Measurements from ENCODE around the gene ARPC1B. TPM values are rescaled to one million over a fixed set of nuclear protein-coding genes. Genes with fewer than 3 reads are reported as not detected.
A peak's percentile ranks its signal among the peaks of the same experiment; 100 is the strongest.

ARPC1B gene
- total RNA-seq, 1 donor from 2014 or later: 55.0 TPM

- Mint-ChIP-seq H3K36me3 (peaks cover 10% of the 10 kb centered on the region), H3K4me1 (ENCODE audit: unreplicated experiment) (peaks cover 9% of the 10 kb centered on the region), H3K27me3 (no peaks in the 10 kb centered on the region), H3K4me3 (no peak overlapping the region), H3K27ac (no peak overlapping the region), H3K9me3 (no peaks in the 10 kb centered on the region)
- no peak for DNase-seq (ENCODE audit: extremely low spot score, unreplicated experiment)
- TF ChIP-seq CTCF (conservative IDR thresholded peaks at IDR 0.05): no peak
Observed at GRCh38 chr7:99395616-99396327, 21.2 kb downstream of the ARPC1B start.

- Mint-ChIP-seq H3K27me3 (no peaks in the 10 kb centered on the region), H3K36me3 (peaks cover 15% of the 10 kb centered on the region), H3K4me3 (no peak overlapping the region), H3K9me3 (no peaks in the 10 kb centered on the region), H3K4me1 (ENCODE audit: unreplicated experiment) (peaks cover 9% of the 10 kb centered on the region), H3K27ac (no peak overlapping the region)
- DNase-seq (ENCODE audit: extremely low spot score, unreplicated experiment): no peak
- TF ChIP-seq CTCF (conservative IDR thresholded peaks at IDR 0.05): no peak
Observed at GRCh38 chr7:99396418-99397296, 22.1 kb downstream of the ARPC1B start.

- Mint-ChIP-seq H3K9me3 (no peaks in the 10 kb centered on the region), H3K36me3 (peaks cover 15% of the 10 kb centered on the region), H3K27ac (no peak overlapping the region), H3K27me3 (no peaks in the 10 kb centered on the region), H3K4me3 (no peak overlapping the region), H3K4me1 (ENCODE audit: unreplicated experiment) (peaks cover 9% of the 10 kb centered on the region)
- TF ChIP-seq CTCF (conservative IDR thresholded peaks at IDR 0.05): no peak
- no peak for DNase-seq (ENCODE audit: extremely low spot score, unreplicated experiment)
Observed at GRCh38 chr7:99397297-99397983, 22.9 kb downstream of the ARPC1B start.

GRCh38 chr7:99398891-99399445 is 24.4 kb downstream of the ARPC1B start:
- Mint-ChIP-seq H3K27me3 (no peaks in the 10 kb centered on the region), H3K9me3 (no peaks in the 10 kb centered on the region), H3K27ac (peak overlapping the region; percentile 79), H3K4me3 (no peak overlapping the region), H3K36me3 (peaks cover 24% of the 10 kb centered on the region), H3K4me1 (ENCODE audit: unreplicated experiment) (no peaks in the 10 kb centered on the region)
- DNase-seq (ENCODE audit: extremely low spot score, unreplicated experiment): no peak
- no peak for TF ChIP-seq CTCF (conservative IDR thresholded peaks at IDR 0.05)

- Mint-ChIP-seq H3K36me3 (peaks cover 27% of the 10 kb centered on the region), H3K27ac (no peak overlapping the region), H3K4me3 (no peak overlapping the region), H3K27me3 (no peaks in the 10 kb centered on the region), H3K9me3 (no peaks in the 10 kb centered on the region), H3K4me1 (ENCODE audit: unreplicated experiment) (no peaks in the 10 kb centered on the region)
- no peak for TF ChIP-seq CTCF (conservative IDR thresholded peaks at IDR 0.05)
- no peak for DNase-seq (ENCODE audit: extremely low spot score, unreplicated experiment)
Observed at GRCh38 chr7:99399597-99399996, 25.1 kb downstream of the ARPC1B start.
